Measurements from ENCODE around the gene RHOT2. TPM values are rescaled to one million over a fixed set of nuclear protein-coding genes. Genes with fewer than 3 reads are reported as not detected.

Gene RHOT2
- total RNA-seq, 1 experiment from 2014 or later: 210 TPM

DNA sequence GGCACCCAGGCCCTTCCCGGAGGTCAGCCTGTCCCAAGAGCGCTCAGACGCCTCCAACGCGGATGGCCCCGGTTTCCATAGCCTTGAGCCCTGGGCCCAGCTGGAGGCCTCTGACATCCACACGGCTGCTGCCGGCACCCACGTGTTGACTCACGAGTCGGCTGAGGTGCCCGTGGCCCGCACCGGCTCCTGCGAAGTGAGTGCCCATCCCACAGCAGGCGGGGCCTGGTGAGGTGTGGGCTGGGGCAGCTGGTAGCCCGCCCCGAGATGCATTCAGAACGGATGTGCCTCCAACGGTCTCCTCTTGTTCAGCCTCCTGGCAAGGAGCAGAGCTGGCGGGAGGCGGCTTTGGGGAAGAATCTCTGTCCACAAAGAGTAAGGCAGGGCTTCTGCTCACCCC, 16.1 kb upstream of the RHOT2 start:
- no peak overlapping the region for H2BK20ac ChIP-seq (ENCODE audit: low read depth, low read length, poor library complexity, severe bottlenecking)
- no peak overlapping the region for H3K4me2 ChIP-seq (ENCODE audit: insufficient read depth, insufficient read length, low read length)
- Mint-ChIP-seq H3K36me3 (ENCODE audit: insufficient read depth in 1 of 3, low read depth in 3 of 3) (no peaks in the 10 kb centered on the region; a peak in 1 of 7 replicates), H3K27me3 (ENCODE audit: low read depth) (no peaks in the 10 kb centered on the region), H3K9me3 (no peaks in the 10 kb centered on the region), H3K27ac (no peak overlapping the region), H3K4me1 (peaks cover 0 to 9% of the 10 kb centered on the region in 2 experiments; a peak in 2 of 4 replicates), H3K4me3 (no peak overlapping the region; a peak in 1 of 5 replicates)
- no peak overlapping the region for H2BK5ac ChIP-seq (ENCODE audit: insufficient read length, low read length)
- no peak overlapping the region for H2BK12ac ChIP-seq (ENCODE audit: insufficient read length, low read depth, low read length)
- no peak overlapping the region for H3K27ac ChIP-seq (ENCODE audit: insufficient read length, low read depth, low read length)
- H4K8ac ChIP-seq (replicated peaks; ENCODE audit: insufficient read length, low read depth, low read length): no peak overlapping the region
- no peaks in the 10 kb centered on the region for H3K4me1 ChIP-seq (ENCODE audit: insufficient read depth, low read length)
- no peaks in the 10 kb centered on the region for H3K79me1 ChIP-seq (ENCODE audit: insufficient read depth, low read depth, low read length, poor library complexity, severe bottlenecking)
- no peak overlapping the region for H3K18ac ChIP-seq (ENCODE audit: insufficient read length, low read depth, low read length)
- H4K91ac ChIP-seq (ENCODE audit: insufficient read length, low read depth, low read length): no peak overlapping the region
- no CpG with 5 or more reads among the region's 22 CpGs for WGBS (ENCODE audit: extremely low coverage, insufficient read length, low lambda C conversion rate)
- H3K23ac ChIP-seq (ENCODE audit: insufficient read length, low read depth, low read length): no peak overlapping the region
- H4K5ac ChIP-seq (ENCODE audit: insufficient read length, low read depth, low read length): no peak overlapping the region
- H2AK5ac ChIP-seq (ENCODE audit: insufficient read length, low read length): no peak overlapping the region
- no peak overlapping the region for H2AFZ ChIP-seq (ENCODE audit: low read length)
- H3K14ac ChIP-seq (ENCODE audit: insufficient read depth, low read length): no peak overlapping the region
- no peak overlapping the region for H2BK15ac ChIP-seq (ENCODE audit: low read depth, low read length)
- no peaks in the 10 kb centered on the region for H3K27me3 ChIP-seq (ENCODE audit: insufficient read depth, low read length)
- H3K79me2 ChIP-seq (ENCODE audit: insufficient read depth, low read length): no peaks in the 10 kb centered on the region
- TF ChIP-seq, protein P1, sequence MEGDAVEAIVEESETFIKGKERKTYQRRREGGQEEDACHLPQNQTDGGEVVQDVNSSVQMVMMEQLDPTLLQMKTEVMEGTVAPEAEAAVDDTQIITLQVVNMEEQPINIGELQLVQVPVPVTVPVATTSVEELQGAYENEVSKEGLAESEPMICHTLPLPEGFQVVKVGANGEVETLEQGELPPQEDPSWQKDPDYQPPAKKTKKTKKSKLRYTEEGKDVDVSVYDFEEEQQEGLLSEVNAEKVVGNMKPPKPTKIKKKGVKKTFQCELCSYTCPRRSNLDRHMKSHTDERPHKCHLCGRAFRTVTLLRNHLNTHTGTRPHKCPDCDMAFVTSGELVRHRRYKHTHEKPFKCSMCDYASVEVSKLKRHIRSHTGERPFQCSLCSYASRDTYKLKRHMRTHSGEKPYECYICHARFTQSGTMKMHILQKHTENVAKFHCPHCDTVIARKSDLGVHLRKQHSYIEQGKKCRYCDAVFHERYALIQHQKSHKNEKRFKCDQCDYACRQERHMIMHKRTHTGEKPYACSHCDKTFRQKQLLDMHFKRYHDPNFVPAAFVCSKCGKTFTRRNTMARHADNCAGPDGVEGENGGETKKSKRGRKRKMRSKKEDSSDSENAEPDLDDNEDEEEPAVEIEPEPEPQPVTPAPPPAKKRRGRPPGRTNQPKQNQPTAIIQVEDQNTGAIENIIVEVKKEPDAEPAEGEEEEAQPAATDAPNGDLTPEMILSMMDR (conservative IDR thresholded peaks at IDR 0.05): no peak
- DNase-seq: no peak
- no peak overlapping the region for H3K56ac ChIP-seq (ENCODE audit: insufficient read length, low read depth, low read length)
- H4K20me1 ChIP-seq (ENCODE audit: control insufficient read depth, insufficient read depth, insufficient read length): no peaks in the 10 kb centered on the region
- no peaks in the 10 kb centered on the region for H3K9me3 ChIP-seq (ENCODE audit: control insufficient read depth, low read depth, low read length)
- H3K4ac ChIP-seq (ENCODE audit: low read depth, low read length): no peak overlapping the region
- no peak overlapping the region for H3K9ac ChIP-seq (ENCODE audit: extremely low read depth, insufficient read length, low read length)
- H2BK120ac ChIP-seq (ENCODE audit: low read depth, low read length, poor library complexity, severe bottlenecking): no peak overlapping the region
- H3T11ph ChIP-seq (ENCODE audit: low read length): no peak overlapping the region
- peaks cover 9% of the 10 kb centered on the region for H3K23me2 ChIP-seq (ENCODE audit: insufficient read length, low read depth, low read length, poor library complexity, severe bottlenecking)

Data from H9 (cell line).